Measurements from ENCODE around the gene GPC5.

DNA sequence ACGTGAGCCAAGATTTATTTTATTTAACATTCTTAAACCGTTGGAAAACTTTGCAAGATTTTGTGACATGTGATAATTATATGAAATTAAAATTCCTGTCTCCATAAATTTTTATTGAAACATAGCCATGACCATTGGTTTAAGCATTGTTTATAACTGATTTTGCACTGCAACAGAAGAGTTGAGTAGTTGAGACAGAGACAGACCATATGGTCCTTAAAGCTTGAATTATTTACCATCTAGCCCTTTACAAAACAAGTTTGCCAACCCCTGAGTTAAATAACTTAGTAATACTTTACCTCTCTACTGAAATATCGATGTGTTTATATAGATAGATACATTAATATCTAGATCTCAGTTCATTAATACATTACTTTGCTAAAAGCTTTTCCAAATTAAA lies 1014.1 kb downstream of the GPC5 start:
- no peak for TF ChIP-seq EZH2phosphoT487 (IDR thresholded peaks at IDR 0.05; ENCODE audit: low read depth)
- TF ChIP-seq, protein P1, sequence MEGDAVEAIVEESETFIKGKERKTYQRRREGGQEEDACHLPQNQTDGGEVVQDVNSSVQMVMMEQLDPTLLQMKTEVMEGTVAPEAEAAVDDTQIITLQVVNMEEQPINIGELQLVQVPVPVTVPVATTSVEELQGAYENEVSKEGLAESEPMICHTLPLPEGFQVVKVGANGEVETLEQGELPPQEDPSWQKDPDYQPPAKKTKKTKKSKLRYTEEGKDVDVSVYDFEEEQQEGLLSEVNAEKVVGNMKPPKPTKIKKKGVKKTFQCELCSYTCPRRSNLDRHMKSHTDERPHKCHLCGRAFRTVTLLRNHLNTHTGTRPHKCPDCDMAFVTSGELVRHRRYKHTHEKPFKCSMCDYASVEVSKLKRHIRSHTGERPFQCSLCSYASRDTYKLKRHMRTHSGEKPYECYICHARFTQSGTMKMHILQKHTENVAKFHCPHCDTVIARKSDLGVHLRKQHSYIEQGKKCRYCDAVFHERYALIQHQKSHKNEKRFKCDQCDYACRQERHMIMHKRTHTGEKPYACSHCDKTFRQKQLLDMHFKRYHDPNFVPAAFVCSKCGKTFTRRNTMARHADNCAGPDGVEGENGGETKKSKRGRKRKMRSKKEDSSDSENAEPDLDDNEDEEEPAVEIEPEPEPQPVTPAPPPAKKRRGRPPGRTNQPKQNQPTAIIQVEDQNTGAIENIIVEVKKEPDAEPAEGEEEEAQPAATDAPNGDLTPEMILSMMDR (IDR thresholded peaks at IDR 0.05; ENCODE audit: low read depth, low read length) = no peak

Measured in OCI-LY3 (cell line).